WTC11 (cell line): ENCODE measurements around the gene ARHGAP28. TPM values are rescaled to one million over a fixed set of nuclear protein-coding genes. Genes with fewer than 3 reads are reported as not detected.

Experiments
- ATAC-seq: fragments of 200-7000 bp; cut with Tn5 transposase; 2 replicates; pipeline ENCODE4 v1.10.0; 2021; ENCODE audit warnings: mild to moderate bottlenecking, moderate library complexity
- CTCF ChIA-PET: fragments of 300-600 bp; sonication (Branson Sonifier 250); formaldehyde crosslinking; loops from one replicate; lab custom pipeline; 2021; ENCODE audit warnings: antibody characterized with exemption; lab: Charles Lee
- POLR2A ChIA-PET: fragments of 350-600 bp; sonication (Branson Sonifier 250); formaldehyde crosslinking; loops from one replicate; lab custom pipeline; 2021; ENCODE audit warnings: antibody characterized with exemption; lab: Charles Lee
- DNase-seq: peaks from one replicate; pipeline ENCODE4 v3.0.0; 2021; ENCODE audit warnings: low spot score
- H3K27ac Mint-ChIP-seq: 2 replicates; pipeline ENCODE4 v1.8.0; 2021; ENCODE audit warnings: mixed read lengths
- H3K27me3 Mint-ChIP-seq: 2 replicates; pipeline ENCODE4 v1.8.0; 2021; ENCODE audit warnings: low read depth, mild to moderate bottlenecking, moderate library complexity, mixed read lengths
- H3K36me3 Mint-ChIP-seq: 2 replicates; pipeline ENCODE4 v1.8.0; 2021; ENCODE audit warnings: mixed read lengths
- H3K4me1 Mint-ChIP-seq: 2 replicates; pipeline ENCODE4 v1.8.0; 2022; ENCODE audit warnings: mixed read lengths
- H3K4me3 Mint-ChIP-seq: 2 replicates; pipeline ENCODE4 v1.8.0; 2021; ENCODE audit warnings: mild to moderate bottlenecking, moderate library complexity, mixed read lengths
- H3K9me3 Mint-ChIP-seq: 2 replicates; pipeline ENCODE4 v1.8.0; 2021; ENCODE audit warnings: mixed read lengths
- ELF4 ChIP-seq: sonication (generic); formaldehyde crosslinking; IDR thresholded peaks from 2 replicates; pipeline ENCODE4 v1.8.1; 2022; ENCODE audit warnings: low read depth, mild to moderate bottlenecking, moderate library complexity, missing genetic modification reagents
- ESRRA ChIP-seq: sonication (generic); formaldehyde crosslinking; IDR thresholded peaks from 2 replicates; pipeline ENCODE4 v1.8.1; 2022; ENCODE audit warnings: mild to moderate bottlenecking, missing genetic modification reagents, borderline replicate concordance
- FOXP1 ChIP-seq: sonication (generic); formaldehyde crosslinking; IDR thresholded peaks from 2 replicates; pipeline ENCODE4 v1.8.0; 2022; ENCODE audit warnings: missing genetic modification reagents, mild to moderate bottlenecking, moderate library complexity, borderline replicate concordance
- GABPB1 ChIP-seq: sonication (generic); formaldehyde crosslinking; IDR thresholded peaks from 2 replicates; pipeline ENCODE4 v1.8.1; 2023; ENCODE audit warnings: mild to moderate bottlenecking, missing genetic modification reagents
- IRF2 ChIP-seq: sonication (generic); formaldehyde crosslinking; IDR thresholded peaks from 2 replicates; pipeline ENCODE4 v1.8.0; 2022; ENCODE audit warnings: low read depth, missing genetic modification reagents, borderline replicate concordance
- JAZF1 ChIP-seq: fragments of 250-450 bp; sonication (Bioruptor Pico); IDR thresholded peaks from 2 replicates; pipeline ENCODE4 v1.9.0; 2021; ENCODE audit warnings: moderate library complexity, mild to moderate bottlenecking, inconsistent platforms
- JUN ChIP-seq: sonication (generic); formaldehyde crosslinking; IDR thresholded peaks from 2 replicates; pipeline ENCODE4 v1.8.0; 2023; ENCODE audit warnings: mild to moderate bottlenecking, missing genetic modification reagents
- KAT7 ChIP-seq: sonication (generic); formaldehyde crosslinking; IDR thresholded peaks from 2 replicates; pipeline ENCODE4 v1.8.1; 2023; ENCODE audit warnings: missing genetic modification reagents, mild to moderate bottlenecking, borderline replicate concordance
- NFE2L1 ChIP-seq: sonication (generic); formaldehyde crosslinking; IDR thresholded peaks from 2 replicates; pipeline ENCODE4 v1.8.1; 2023; ENCODE audit warnings: missing genetic modification reagents
- NR2C2 ChIP-seq: sonication (generic); formaldehyde crosslinking; IDR thresholded peaks from 2 replicates; pipeline ENCODE4 v1.8.0; 2022; ENCODE audit warnings: mild to moderate bottlenecking, missing genetic modification reagents
- SMAD4 ChIP-seq: sonication (generic); formaldehyde crosslinking; IDR thresholded peaks from 2 replicates; pipeline ENCODE4 v1.8.0; 2022; ENCODE audit warnings: mild to moderate bottlenecking, missing genetic modification reagents
- SOX15 ChIP-seq: fragments of 250-450 bp; sonication (Bioruptor Pico); IDR thresholded peaks from 2 replicates; pipeline ENCODE4 v1.9.0; 2021; ENCODE audit warnings: mild to moderate bottlenecking
- TEAD4 ChIP-seq: sonication (generic); formaldehyde crosslinking; IDR thresholded peaks from 2 replicates; pipeline ENCODE4 v1.8.0; 2022; ENCODE audit warnings: mild to moderate bottlenecking, missing genetic modification reagents
- ZBTB21 ChIP-seq: sonication (generic); formaldehyde crosslinking; IDR thresholded peaks from 2 replicates; pipeline ENCODE4 v1.8.1; 2023; ENCODE audit warnings: mild to moderate bottlenecking, missing genetic modification reagents, borderline replicate concordance
- ZNF416 ChIP-seq: fragments of 250-450 bp; sonication (Bioruptor Pico); IDR thresholded peaks from 2 replicates; pipeline ENCODE4 v1.9.0; 2021; ENCODE audit warnings: mild to moderate bottlenecking, inconsistent platforms
- total RNA-seq: library from RNA; stranded (reverse); gene quantifications from 3 replicates; pipeline ENCODE4 v1.2.3, GENCODE V29; 2021
- TF ChIP-seq, protein P1 (sequence below): fragments of 250-450 bp; sonication (Bioruptor Pico); conservative IDR thresholded peaks from 2 replicates; pipeline ENCODE4 v1.9.0; 2021; ENCODE audit warnings: mild to moderate bottlenecking
- TF ChIP-seq, protein P2 (sequence below): fragments of 250-450 bp; sonication (Bioruptor Pico); IDR thresholded peaks from 2 replicates; pipeline ENCODE4 v1.9.0; 2021; ENCODE audit warnings: moderate library complexity, mild to moderate bottlenecking, inconsistent platforms, borderline replicate concordance
- TF ChIP-seq, protein P3 (sequence below): sonication (generic); formaldehyde crosslinking; conservative IDR thresholded peaks from 2 replicates; pipeline ENCODE4 v1.8.1; 2023; ENCODE audit warnings: mild to moderate bottlenecking, low read depth, missing genetic modification reagents, moderate library complexity
- TF ChIP-seq, protein P4 (sequence below): sonication (generic); formaldehyde crosslinking; IDR thresholded peaks from 2 replicates; pipeline ENCODE4 v1.8.0; 2022; ENCODE audit warnings: mild to moderate bottlenecking, missing genetic modification reagents
- TF ChIP-seq, protein P5 (sequence below): fragments of 250-450 bp; sonication (Bioruptor Pico); IDR thresholded peaks from 2 replicates; pipeline ENCODE4 v1.9.0; 2021; ENCODE audit warnings: mild to moderate bottlenecking, borderline replicate concordance

The ARHGAP28 gene
- total RNA-seq, 1 experiment from 2014 or later, result 14.8 TPM

DNA sequence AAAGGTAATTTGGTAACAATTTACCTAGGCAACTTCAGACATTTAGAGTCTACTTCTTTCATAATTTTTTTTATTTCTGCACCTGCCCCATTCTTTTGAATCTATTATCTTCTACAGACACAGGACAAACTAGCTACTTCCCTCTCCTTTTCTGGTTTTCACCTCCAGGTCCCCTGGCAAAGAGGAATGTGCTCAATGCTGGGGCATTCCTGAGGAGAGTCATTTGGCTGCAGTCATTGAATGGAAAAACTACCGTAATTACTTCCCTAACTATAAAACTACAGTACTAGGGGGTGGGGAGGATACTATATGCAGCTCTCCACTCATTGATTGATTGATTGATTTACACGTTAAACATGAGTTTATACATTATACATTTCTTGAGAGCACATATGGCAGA lies 11.2 kb upstream of the ARHGAP28 start:
- H3K4me3 Mint-ChIP-seq, result no peak overlapping the region
- no peaks in the 10 kb centered on the region for H3K27me3 Mint-ChIP-seq
- no peak for DNase-seq
- H3K36me3 Mint-ChIP-seq, result no peaks in the 10 kb centered on the region
- no peak for ATAC-seq
- CTCF ChIA-PET, result no interaction called here
- TF ChIP-seq NR2C2 (CRISPR knock-in tag) (no peak), JAZF1 (CRISPR knock-in tag) (no peak), ZBTB21 (CRISPR knock-in tag) (no peak), ESRRA (no peak)
- TF ChIP-seq, protein P1, sequence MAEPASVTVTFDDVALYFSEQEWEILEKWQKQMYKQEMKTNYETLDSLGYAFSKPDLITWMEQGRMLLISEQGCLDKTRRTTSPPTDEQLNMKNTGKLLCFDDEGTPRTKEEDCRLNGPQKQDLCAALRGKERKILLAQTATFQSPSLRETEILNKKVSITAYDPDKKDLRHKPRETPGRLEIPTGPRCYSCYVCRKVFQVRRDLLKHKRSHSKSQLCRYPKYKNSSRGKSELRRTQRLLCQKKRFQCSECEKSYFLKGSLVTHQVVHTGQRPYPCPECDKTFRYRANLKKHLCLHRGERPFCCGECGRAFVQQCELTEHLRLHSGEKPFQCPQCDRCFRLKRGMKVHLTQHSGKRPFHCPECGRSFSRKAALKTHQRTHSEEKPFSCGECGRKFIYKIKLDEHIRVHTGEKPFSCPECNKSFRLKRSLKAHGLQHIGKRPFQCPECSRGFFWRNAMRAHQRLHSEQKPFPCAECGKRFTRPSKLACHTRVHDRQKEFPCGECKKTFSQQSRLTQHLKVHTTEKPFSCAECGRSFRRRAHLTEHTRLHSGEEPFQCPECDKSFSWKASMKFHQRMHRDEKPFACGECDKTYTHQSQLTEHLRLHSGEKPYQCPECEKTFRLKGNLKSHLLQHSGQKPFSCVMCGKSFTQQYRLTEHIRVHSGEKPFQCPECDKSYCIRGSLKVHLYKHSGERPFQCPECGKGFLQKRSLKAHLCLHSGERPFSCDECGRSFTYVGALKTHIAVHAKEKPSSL (CRISPR knock-in tag), result no peak
- TF ChIP-seq, protein P2, sequence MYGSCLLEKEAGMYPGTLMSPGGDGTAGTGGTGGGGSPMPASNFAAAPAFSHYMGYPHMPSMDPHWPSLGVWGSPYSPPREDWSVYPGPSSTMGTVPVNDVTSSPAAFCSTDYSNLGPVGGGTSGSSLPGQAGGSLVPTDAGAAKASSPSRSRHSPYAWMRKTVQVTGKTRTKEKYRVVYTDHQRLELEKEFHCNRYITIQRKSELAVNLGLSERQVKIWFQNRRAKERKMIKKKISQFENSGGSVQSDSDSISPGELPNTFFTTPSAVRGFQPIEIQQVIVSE (CRISPR knock-in tag), result no peak
- H3K9me3 Mint-ChIP-seq, result no peaks in the 10 kb centered on the region
- H3K27ac Mint-ChIP-seq, result no peak overlapping the region
- POLR2A ChIA-PET, result no interaction called here
- peaks cover 20% of the 10 kb centered on the region for H3K4me1 Mint-ChIP-seq

DNA sequence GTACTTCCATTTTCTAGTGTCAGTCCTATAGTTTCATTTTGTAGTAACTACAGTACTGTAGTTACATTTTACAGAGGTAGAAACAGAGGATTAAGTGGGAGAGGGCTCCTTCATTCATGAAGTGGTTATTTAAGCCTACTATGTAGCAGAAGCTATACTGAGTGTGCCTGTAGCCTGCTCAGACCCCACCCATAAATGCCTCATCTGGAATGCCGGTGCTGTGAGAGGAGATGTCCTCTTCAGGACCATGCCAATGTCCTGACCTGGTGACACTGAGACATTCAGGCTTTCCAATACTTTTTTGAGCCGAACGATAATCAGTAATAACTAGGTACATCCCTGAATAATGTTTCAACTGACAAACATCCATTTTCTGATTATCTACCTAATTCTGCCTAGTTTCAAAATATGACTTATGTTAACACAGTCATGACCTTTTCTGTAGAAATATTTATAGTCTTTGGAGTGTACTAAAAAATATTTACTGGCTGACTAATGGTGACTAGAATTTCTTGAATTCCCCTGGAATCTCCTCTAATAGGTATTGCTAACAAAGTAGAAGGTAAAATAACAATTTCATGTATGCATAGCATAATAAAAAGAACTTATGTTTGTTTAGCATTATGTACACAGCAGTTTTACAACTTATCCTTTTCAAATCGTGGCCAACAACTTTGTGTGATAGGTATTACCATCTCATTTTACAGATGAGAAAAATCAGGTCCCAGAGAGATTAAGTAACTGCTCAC lies 10.2 kb upstream of the ARHGAP28 start:
- Mint-ChIP-seq H3K36me3 (no peaks in the 10 kb centered on the region), H3K27ac (no peak overlapping the region), H3K9me3 (no peaks in the 10 kb centered on the region), H3K4me3 (no peak overlapping the region), H3K27me3 (no peaks in the 10 kb centered on the region), H3K4me1 (peaks cover 10% of the 10 kb centered on the region)
- ATAC-seq (no peak), DNase-seq (no peak)
- ChIA-PET CTCF (no interaction called here), POLR2A (no interaction called here)
- no peak for TF ChIP-seq SMAD4 (CRISPR knock-in tag)
- TF ChIP-seq, protein P1 (CRISPR knock-in tag), result no peak
- no peak for TF ChIP-seq FOXP1 (CRISPR knock-in tag)
- TF ChIP-seq NFE2L1, result no peak
- TF ChIP-seq, protein P3, sequence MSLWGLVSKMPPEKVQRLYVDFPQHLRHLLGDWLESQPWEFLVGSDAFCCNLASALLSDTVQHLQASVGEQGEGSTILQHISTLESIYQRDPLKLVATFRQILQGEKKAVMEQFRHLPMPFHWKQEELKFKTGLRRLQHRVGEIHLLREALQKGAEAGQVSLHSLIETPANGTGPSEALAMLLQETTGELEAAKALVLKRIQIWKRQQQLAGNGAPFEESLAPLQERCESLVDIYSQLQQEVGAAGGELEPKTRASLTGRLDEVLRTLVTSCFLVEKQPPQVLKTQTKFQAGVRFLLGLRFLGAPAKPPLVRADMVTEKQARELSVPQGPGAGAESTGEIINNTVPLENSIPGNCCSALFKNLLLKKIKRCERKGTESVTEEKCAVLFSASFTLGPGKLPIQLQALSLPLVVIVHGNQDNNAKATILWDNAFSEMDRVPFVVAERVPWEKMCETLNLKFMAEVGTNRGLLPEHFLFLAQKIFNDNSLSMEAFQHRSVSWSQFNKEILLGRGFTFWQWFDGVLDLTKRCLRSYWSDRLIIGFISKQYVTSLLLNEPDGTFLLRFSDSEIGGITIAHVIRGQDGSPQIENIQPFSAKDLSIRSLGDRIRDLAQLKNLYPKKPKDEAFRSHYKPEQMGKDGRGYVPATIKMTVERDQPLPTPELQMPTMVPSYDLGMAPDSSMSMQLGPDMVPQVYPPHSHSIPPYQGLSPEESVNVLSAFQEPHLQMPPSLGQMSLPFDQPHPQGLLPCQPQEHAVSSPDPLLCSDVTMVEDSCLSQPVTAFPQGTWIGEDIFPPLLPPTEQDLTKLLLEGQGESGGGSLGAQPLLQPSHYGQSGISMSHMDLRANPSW (CRISPR knock-in tag), result no peak
- TF ChIP-seq KAT7, result no peak
- no peak for TF ChIP-seq JUN
- TF ChIP-seq, protein P4, sequence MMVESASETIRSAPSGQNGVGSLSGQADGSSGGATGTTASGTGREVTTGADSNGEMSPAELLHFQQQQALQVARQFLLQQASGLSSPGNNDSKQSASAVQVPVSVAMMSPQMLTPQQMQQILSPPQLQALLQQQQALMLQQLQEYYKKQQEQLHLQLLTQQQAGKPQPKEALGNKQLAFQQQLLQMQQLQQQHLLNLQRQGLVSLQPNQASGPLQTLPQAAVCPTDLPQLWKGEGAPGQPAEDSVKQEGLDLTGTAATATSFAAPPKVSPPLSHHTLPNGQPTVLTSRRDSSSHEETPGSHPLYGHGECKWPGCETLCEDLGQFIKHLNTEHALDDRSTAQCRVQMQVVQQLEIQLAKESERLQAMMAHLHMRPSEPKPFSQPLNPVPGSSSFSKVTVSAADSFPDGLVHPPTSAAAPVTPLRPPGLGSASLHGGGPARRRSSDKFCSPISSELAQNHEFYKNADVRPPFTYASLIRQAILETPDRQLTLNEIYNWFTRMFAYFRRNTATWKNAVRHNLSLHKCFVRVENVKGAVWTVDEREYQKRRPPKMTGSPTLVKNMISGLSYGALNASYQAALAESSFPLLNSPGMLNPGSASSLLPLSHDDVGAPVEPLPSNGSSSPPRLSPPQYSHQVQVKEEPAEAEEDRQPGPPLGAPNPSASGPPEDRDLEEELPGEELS, result no peak
- no peak for TF ChIP-seq IRF2 (CRISPR knock-in tag)
- no peak for TF ChIP-seq NR2C2 (CRISPR knock-in tag)
- TF ChIP-seq, protein P5, sequence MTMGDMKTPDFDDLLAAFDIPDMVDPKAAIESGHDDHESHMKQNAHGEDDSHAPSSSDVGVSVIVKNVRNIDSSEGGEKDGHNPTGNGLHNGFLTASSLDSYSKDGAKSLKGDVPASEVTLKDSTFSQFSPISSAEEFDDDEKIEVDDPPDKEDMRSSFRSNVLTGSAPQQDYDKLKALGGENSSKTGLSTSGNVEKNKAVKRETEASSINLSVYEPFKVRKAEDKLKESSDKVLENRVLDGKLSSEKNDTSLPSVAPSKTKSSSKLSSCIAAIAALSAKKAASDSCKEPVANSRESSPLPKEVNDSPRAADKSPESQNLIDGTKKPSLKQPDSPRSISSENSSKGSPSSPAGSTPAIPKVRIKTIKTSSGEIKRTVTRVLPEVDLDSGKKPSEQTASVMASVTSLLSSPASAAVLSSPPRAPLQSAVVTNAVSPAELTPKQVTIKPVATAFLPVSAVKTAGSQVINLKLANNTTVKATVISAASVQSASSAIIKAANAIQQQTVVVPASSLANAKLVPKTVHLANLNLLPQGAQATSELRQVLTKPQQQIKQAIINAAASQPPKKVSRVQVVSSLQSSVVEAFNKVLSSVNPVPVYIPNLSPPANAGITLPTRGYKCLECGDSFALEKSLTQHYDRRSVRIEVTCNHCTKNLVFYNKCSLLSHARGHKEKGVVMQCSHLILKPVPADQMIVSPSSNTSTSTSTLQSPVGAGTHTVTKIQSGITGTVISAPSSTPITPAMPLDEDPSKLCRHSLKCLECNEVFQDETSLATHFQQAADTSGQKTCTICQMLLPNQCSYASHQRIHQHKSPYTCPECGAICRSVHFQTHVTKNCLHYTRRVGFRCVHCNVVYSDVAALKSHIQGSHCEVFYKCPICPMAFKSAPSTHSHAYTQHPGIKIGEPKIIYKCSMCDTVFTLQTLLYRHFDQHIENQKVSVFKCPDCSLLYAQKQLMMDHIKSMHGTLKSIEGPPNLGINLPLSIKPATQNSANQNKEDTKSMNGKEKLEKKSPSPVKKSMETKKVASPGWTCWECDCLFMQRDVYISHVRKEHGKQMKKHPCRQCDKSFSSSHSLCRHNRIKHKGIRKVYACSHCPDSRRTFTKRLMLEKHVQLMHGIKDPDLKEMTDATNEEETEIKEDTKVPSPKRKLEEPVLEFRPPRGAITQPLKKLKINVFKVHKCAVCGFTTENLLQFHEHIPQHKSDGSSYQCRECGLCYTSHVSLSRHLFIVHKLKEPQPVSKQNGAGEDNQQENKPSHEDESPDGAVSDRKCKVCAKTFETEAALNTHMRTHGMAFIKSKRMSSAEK (CRISPR knock-in tag), result no peak
- TF ChIP-seq TEAD4, result no peak
- no peak for TF ChIP-seq ZNF416 (CRISPR knock-in tag)
- no peak for TF ChIP-seq ELF4 (CRISPR knock-in tag)
- no peak for TF ChIP-seq SOX15 (CRISPR knock-in tag)
- TF ChIP-seq GABPB1 (CRISPR knock-in tag), result no peak
